AG08396 (cell line): ENCODE results near the gene MT1X.
"Not testable (repeated sequence)": the region's sequence is repeated elsewhere in the genome, so short reads cannot be mapped to it uniquely, and the experiment has no call there.

Source experiments
- DNase-seq: peaks from one replicate; pipeline ENCODE4 v3.0.0; 2012; ENCODE audit warnings: low spot score, mixed read lengths

Gene MT1X

GRCh38 chr16:56713794-56714193 lies 31.5 kb downstream of the MT1X start:
- DNase-seq, result no peak

DNA sequence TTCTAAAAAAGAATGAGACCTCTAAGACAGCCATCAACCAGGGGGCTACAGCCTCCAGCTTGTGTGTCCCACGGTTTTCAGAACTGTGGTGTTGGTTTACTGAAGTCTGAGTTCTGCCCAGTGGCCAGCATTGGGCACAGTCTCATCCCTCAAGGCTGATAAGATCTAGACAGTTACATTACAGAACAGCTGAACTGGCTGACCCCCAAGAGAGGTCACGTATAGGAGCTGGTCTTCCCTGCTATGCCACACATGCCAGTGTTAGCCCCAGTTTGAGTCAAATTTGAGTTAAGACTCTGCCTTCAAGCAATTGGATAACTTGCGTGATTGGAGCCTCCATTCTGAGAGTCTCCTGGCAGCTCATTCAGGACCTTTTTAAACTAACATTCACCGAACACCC lies 32.9 kb downstream of the MT1X start:
- DNase-seq, result no peak

- no peak for DNase-seq
Measured at GRCh38 chr16:56716761-56717160, 34.5 kb downstream of the MT1X start.

- DNase-seq, result not testable (repeated sequence)
Measured at GRCh38 chr16:56717532-56717931, 35.3 kb downstream of the MT1X start.

DNA sequence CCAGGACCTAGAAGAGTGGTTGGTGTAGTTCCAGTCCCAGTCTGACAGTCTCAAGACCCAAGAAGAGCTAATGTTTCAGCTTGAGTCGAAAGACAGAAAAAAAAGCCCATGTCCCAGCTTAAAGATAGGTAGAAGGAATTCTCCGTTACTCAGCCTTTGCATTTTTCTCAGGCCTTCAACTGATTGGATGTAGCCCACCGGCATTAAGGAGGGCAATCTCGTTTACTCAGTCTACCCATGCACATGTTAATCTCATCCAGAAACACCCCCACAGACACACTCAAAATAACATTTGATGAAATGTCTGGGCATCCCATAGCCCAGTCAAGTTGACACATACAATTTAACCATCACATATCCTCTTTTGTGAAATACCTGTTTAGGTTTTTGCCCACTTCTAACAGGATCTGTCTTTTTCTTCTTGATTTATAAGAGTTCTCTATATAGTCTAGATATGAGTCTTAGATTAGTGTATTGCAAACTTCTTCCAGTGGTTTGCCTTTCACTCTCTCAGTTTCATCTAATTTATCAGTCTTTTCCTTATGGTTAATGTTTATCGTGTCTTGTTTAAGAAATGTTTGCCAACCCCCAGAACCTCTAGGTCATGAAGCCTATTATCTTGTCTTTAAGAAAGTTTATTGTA lies 40.1 kb downstream of the MT1X start:
- no peak for DNase-seq

DNA sequence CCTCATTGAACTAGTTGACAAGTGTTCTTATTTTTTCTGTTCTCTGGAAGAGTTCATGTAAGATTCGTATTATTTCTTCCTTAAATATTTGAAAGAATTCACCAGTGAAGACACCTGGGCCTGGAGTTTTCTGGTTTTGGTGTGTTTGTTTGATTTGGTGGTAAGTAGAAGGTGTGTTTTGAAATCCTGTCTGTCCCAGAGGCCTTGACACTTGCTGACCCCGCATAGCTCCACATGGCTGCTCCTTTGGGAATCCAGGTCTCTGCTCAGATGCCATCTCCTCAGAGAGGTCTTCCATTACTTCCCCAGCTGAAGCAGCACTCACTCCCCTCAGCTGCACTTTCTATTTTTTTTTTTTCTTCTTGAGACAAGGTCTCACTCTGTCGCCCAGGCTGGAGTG lies 41.9 kb downstream of the MT1X start:
- no peak for DNase-seq

- DNase-seq, result no peak
Measured at GRCh38 chr16:56726283-56726682, 44.0 kb downstream of the MT1X start.

- no peak for DNase-seq
Measured at GRCh38 chr16:56726926-56727325, 44.7 kb downstream of the MT1X start.

DNA sequence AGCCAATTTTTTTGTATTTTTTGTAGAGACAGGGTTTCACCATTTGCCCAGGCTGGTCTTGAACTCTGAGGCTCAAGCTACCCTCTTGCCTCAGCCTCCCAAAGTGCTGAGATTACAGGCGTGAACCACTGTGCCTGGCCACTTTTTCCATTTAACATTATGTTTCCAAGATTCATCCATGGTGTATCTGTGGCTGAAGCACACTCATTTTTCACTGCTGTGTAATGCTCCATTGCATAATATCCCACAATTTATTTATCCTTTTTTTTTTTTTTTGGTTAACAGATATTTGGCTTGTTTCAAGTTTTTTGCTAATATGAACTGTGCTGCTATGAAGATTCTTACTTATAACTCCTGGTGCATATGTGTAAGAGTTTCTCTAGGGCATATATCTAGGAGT lies 45.8 kb downstream of the MT1X start:
- DNase-seq, result no peak

- no peak for DNase-seq
Measured at GRCh38 chr16:56728980-56729734, 46.9 kb downstream of the MT1X start.

- peak; percentile 96 for DNase-seq
Measured at GRCh38 chr16:56729735-56730662, 47.7 kb downstream of the MT1X start, which contains the start of gene NUP93. Gene NUP93 (plus strand): TSS chr16:56730129. CDS start chr16:56748248, 18,119 bp downstream.

GRCh38 chr16:56732366-56732765 lies 50.1 kb downstream of the MT1X start:
- no peak for DNase-seq

DNA sequence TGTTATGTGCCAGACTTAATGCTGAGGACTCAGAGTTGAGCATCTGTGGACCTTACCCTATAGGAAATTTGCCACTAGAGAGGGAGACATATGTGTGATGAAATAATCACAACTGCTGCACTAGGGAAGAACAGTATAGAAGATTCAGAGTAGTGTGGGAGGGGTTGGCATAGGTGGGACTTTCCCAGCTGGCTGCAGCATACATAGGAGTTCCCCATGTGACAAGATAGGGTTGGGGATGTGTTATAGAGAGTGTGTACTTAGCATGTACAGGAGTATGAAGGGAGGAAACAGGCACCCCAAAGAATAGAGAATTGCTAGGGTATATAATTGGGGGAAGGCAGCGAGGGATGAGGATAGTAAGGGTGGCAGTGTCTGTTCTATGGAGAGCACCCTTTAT lies 50.6 kb downstream of the MT1X start:
- no peak for DNase-seq
